ENCODE data around the gene EXOSC10. TPM values are rescaled to one million over a fixed set of nuclear protein-coding genes. Genes with fewer than 3 reads are reported as not detected.

The EXOSC10 gene
- total RNA-seq, 6 experiments from 2014 or later: 13.4 to 32.4 (median 20.7) TPM

GRCh38 chr1:11138029-11138428 is 38.4 kb upstream of the EXOSC10 start:
- Histone ChIP-seq H3K27me3 (no peaks in the 10 kb centered on the region), H3K4me1 (peaks cover 0 to 11% (median 4%) of the 10 kb centered on the region in 4 donors), H3K36me3 (peaks cover 0 to 34% (median 13%) of the 10 kb centered on the region in 4 donors), H3K4me3 (no peak overlapping the region), H3K9me3 (no peaks in the 10 kb centered on the region), H3K27ac (no peak overlapping the region)
- TF ChIP-seq CTCF (IDR thresholded peaks at IDR 0.05): no peak
- TF ChIP-seq POLR2A (IDR thresholded peaks at IDR 0.05): no peak
- intact Hi-C loops (cut with DNase I): no loop called here
- DNase-seq (no peak), ATAC-seq (no peak)
- 86% methylated on average over 1 of the region's 1 CpG for WGBS (ENCODE audit: insufficient coverage, low coverage, low lambda C conversion rate, missing lambda C conversion rate)

- H3K36me3 ChIP-seq: peaks cover 0 to 50% (median 22%) of the 10 kb centered on the region in 4 donors
- H3K9me3 ChIP-seq: no peaks in the 10 kb centered on the region
- H3K4me1 ChIP-seq: peaks cover 0 to 25% (median 10%) of the 10 kb centered on the region in 4 donors
- ATAC-seq (no peak), DNase-seq (no peak)
- H3K27ac ChIP-seq: peak overlapping the region in 1 of 3 donors; percentile 23
- no peaks in the 10 kb centered on the region for H3K27me3 ChIP-seq
- no peak overlapping the region for H3K4me3 ChIP-seq
- TF ChIP-seq CTCF (IDR thresholded peaks at IDR 0.05): no peak
- no peak for TF ChIP-seq POLR2A (IDR thresholded peaks at IDR 0.05)
- intact Hi-C loops (cut with DNase I): no loop called here
- WGBS (ENCODE audit: insufficient coverage, low coverage, low lambda C conversion rate, missing lambda C conversion rate): 56% methylated on average over 4 of the region's 5 CpGs
Measured at GRCh38 chr1:11134898-11135266, 35.2 kb upstream of the EXOSC10 start.

GRCh38 chr1:11134251-11134897 is 34.7 kb upstream of the EXOSC10 start:
- Histone ChIP-seq H3K4me3 (no peak overlapping the region), H3K27me3 (no peaks in the 10 kb centered on the region), H3K9me3 (no peaks in the 10 kb centered on the region), H3K27ac (peak overlapping the region in 1 of 3 donors; percentile 23), H3K4me1 (peaks cover 0 to 25% (median 10%) of the 10 kb centered on the region in 4 donors), H3K36me3 (peaks cover 0 to 52% (median 22%) of the 10 kb centered on the region in 4 donors)
- TF ChIP-seq POLR2A (IDR thresholded peaks at IDR 0.05) (no peak), CTCF (IDR thresholded peaks at IDR 0.05) (no peak)
- no CpG with 5 or more reads among the region's 5 CpGs for WGBS (ENCODE audit: insufficient coverage, low coverage, low lambda C conversion rate, missing lambda C conversion rate)
- ATAC-seq (peak; percentile 91 to 96 (median 94)), DNase-seq (peak; percentile 84 to 92 (median 87))
- intact Hi-C loops (cut with DNase I): no loop called here

GRCh38 chr1:11132563-11133293 is 33.1 kb upstream of the EXOSC10 start:
- Histone ChIP-seq H3K36me3 (peaks cover 0 to 52% (median 29%) of the 10 kb centered on the region in 4 donors), H3K27ac (no peak overlapping the region), H3K4me1 (peaks cover 0 to 25% (median 10%) of the 10 kb centered on the region in 4 donors), H3K9me3 (no peaks in the 10 kb centered on the region), H3K27me3 (no peaks in the 10 kb centered on the region), H3K4me3 (no peak overlapping the region)
- DNase-seq (no peak), ATAC-seq (no peak)
- TF ChIP-seq CTCF (IDR thresholded peaks at IDR 0.05): no peak
- intact Hi-C loops (cut with DNase I): no loop called here
- 38% methylated on average over 1 of the region's 8 CpGs for WGBS (ENCODE audit: insufficient coverage, low coverage, low lambda C conversion rate, missing lambda C conversion rate)
